RWPE2 (cell line): ENCODE results near the gene NECAB2.

Experiments
- ATAC-seq: fragments of 200-7000 bp; cut with Tn5 transposase; 3 replicates; pipeline ENCODE4 v1.9.1; 2021; ENCODE audit warnings: low read depth
- DNase-seq: peaks from one replicate; pipeline ENCODE4 v3.0.0-alpha.2; 2020; ENCODE audit warnings: low spot score
- H3K27ac ChIP-seq: fragments of 450-650 bp; 2 replicates; pipeline ENCODE4 v1.5.1; 2017; ENCODE audit warnings: mild to moderate bottlenecking; ENCODE audit not compliant: poor library complexity, severe bottlenecking
- H3K27me3 ChIP-seq: fragments of 250-450 bp; sonication (Bioruptor Pico); 2 replicates; pipeline ENCODE4 v1.5.1; 2021; ENCODE audit warnings: mild to moderate bottlenecking, moderate library complexity; ENCODE audit not compliant: insufficient read depth, poor library complexity, severe bottlenecking
- H3K36me3 ChIP-seq: fragments of 250-450 bp; sonication (Bioruptor Pico); 2 replicates; pipeline ENCODE4 v1.5.1; 2020; ENCODE audit warnings: low read depth, mild to moderate bottlenecking, moderate library complexity
- H3K4me1 ChIP-seq: fragments of 250-450 bp; sonication (Bioruptor Pico); 2 replicates; pipeline ENCODE4 v1.5.1; 2021; ENCODE audit warnings: mild to moderate bottlenecking, moderate library complexity; ENCODE audit not compliant: insufficient read depth, poor library complexity, severe bottlenecking
- H3K4me3 ChIP-seq: fragments of 250-450 bp; sonication (Bioruptor Pico); 2 replicates; pipeline ENCODE4 v1.5.1; 2021; ENCODE audit warnings: mild to moderate bottlenecking, moderate library complexity; ENCODE audit not compliant: severe bottlenecking
- H3K9me3 ChIP-seq: fragments of 250-450 bp; sonication (Bioruptor Pico); 2 replicates; pipeline ENCODE4 v1.5.1; 2021; ENCODE audit warnings: mild to moderate bottlenecking, moderate library complexity; ENCODE audit not compliant: severe bottlenecking
- CTCF ChIP-seq: fragments of 450-650 bp; IDR thresholded peaks from one replicate; pipeline ENCODE4 v1.5.1; 2017; ENCODE audit warnings: mild to moderate bottlenecking, moderate library complexity; ENCODE audit not compliant: poor library complexity, severe bottlenecking

Gene NECAB2

GRCh38 chr16:83954577-83955016, 13.4 kb upstream of the NECAB2 start:
- H3K27ac ChIP-seq, result no peak overlapping the region

GRCh38 chr16:83955218-83956130, 12.6 kb upstream of the NECAB2 start:
- Histone ChIP-seq H3K9me3 (no peaks in the 10 kb centered on the region), H3K4me1 (peaks cover 10% of the 10 kb centered on the region), H3K4me3 (no peak overlapping the region), H3K36me3 (peaks cover 12% of the 10 kb centered on the region), H3K27me3 (no peaks in the 10 kb centered on the region), H3K27ac (no peak overlapping the region)
- DNase-seq, result no peak
- no peak for ATAC-seq
- TF ChIP-seq CTCF, result no peak

More at GRCh38 chr16:83954577-83955016, 13.4 kb upstream of the NECAB2 start:
- Histone ChIP-seq H3K4me1 (peaks cover 10% of the 10 kb centered on the region), H3K27me3 (no peaks in the 10 kb centered on the region), H3K9me3 (no peaks in the 10 kb centered on the region), H3K36me3 (peaks cover 7% of the 10 kb centered on the region), H3K4me3 (no peak overlapping the region)
- no peak for TF ChIP-seq CTCF
- ATAC-seq, result 0 out of 3 replicates have a peak, but pooled peaks have one; percentile 17
- no peak for DNase-seq

GRCh38 chr16:83956336-83957289, 11.4 kb upstream of the NECAB2 start:
- Histone ChIP-seq H3K36me3 (peaks cover 12% of the 10 kb centered on the region), H3K27me3 (no peaks in the 10 kb centered on the region), H3K27ac (no peak overlapping the region), H3K4me3 (no peak overlapping the region), H3K9me3 (no peaks in the 10 kb centered on the region), H3K4me1 (peaks cover 10% of the 10 kb centered on the region)
- no peak for DNase-seq
- peak; percentile 22; the same call in 1 of the 3 replicates for ATAC-seq
- TF ChIP-seq CTCF, result peak; percentile 88

- Histone ChIP-seq H3K4me3 (no peak overlapping the region), H3K9me3 (no peaks in the 10 kb centered on the region), H3K27ac (no peak overlapping the region), H3K4me1 (peaks cover 10% of the 10 kb centered on the region), H3K36me3 (peaks cover 16% of the 10 kb centered on the region), H3K27me3 (no peaks in the 10 kb centered on the region)
- no peak for TF ChIP-seq CTCF
- no peak for DNase-seq
- ATAC-seq, result no peak
These were observed 10.7 kb upstream of the NECAB2 start for GRCh38 chr16:83957296-83957855.
